Measurements from ENCODE around the gene KL. TPM values are rescaled to one million over a fixed set of nuclear protein-coding genes. Genes with fewer than 3 reads are reported as not detected.

The KL gene
- total RNA-seq, 1 experiment from 2014 or later = 1.5 TPM

GRCh38 chr13:33007237-33007636 is 9.0 kb upstream of the KL start:
- Histone ChIP-seq H3K27ac (ENCODE audit: low read depth, low read length, poor library complexity, severe bottlenecking) (no peak overlapping the region), H3K4me1 (ENCODE audit: insufficient read depth, low read length, poor library complexity, severe bottlenecking) (peaks cover 28% of the 10 kb centered on the region), H3K9me3 (ENCODE audit: low read depth, low read length, poor library complexity, severe bottlenecking) (peaks cover 13% of the 10 kb centered on the region), H3K36me3 (ENCODE audit: insufficient read depth, low read length, poor library complexity, severe bottlenecking) (no peaks in the 10 kb centered on the region), H3K27me3 (replicated peaks; ENCODE audit: insufficient read depth, low read depth, low read length, poor library complexity) (no peaks in the 10 kb centered on the region), H3K4me3 (ENCODE audit: low read depth, low read length, poor library complexity, severe bottlenecking) (no peak overlapping the region)
- intact Hi-C loops (cut with micrococcal nuclease; ENCODE audit: unreplicated experiment) = no loop called here
- ChIA-PET CTCF (no interaction called here), POLR2A (ENCODE audit: low non-redundant PET) (no interaction called here)
- no peak for DNase-seq (ENCODE audit: low spot score)
- no peak for TF ChIP-seq CTCF (conservative IDR thresholded peaks at IDR 0.05; ENCODE audit: low read depth, low read length)
- TF ChIP-seq EZH2 (IDR thresholded peaks at IDR 0.05; ENCODE audit: borderline replicate concordance, low read depth, low read length, poor library complexity, severe bottlenecking) = no peak
- no TSS peak for BruUV-seq (replicated peaks)

GRCh38 chr13:33007950-33008349 is 8.3 kb upstream of the KL start:
- no peaks in the 10 kb centered on the region for H3K36me3 ChIP-seq (ENCODE audit: insufficient read depth, low read length, poor library complexity, severe bottlenecking)
- no peak for DNase-seq (ENCODE audit: low spot score)
- intact Hi-C loops (cut with micrococcal nuclease; ENCODE audit: unreplicated experiment) = no loop called here
- BruUV-seq (replicated peaks) = no TSS peak
- no peak for TF ChIP-seq EZH2 (IDR thresholded peaks at IDR 0.05; ENCODE audit: borderline replicate concordance, low read depth, low read length, poor library complexity, severe bottlenecking)
- no peak for TF ChIP-seq CTCF (conservative IDR thresholded peaks at IDR 0.05; ENCODE audit: low read depth, low read length)
- H3K27ac ChIP-seq (ENCODE audit: low read depth, low read length, poor library complexity, severe bottlenecking) = no peak overlapping the region
- CTCF ChIA-PET = no interaction called here
- H3K4me3 ChIP-seq (ENCODE audit: low read depth, low read length, poor library complexity, severe bottlenecking) = no peak overlapping the region
- H3K4me1 ChIP-seq (ENCODE audit: insufficient read depth, low read length, poor library complexity, severe bottlenecking) = peaks cover 28% of the 10 kb centered on the region
- POLR2A ChIA-PET (ENCODE audit: low non-redundant PET) = no interaction called here
- peaks cover 13% of the 10 kb centered on the region for H3K9me3 ChIP-seq (ENCODE audit: low read depth, low read length, poor library complexity, severe bottlenecking)
- H3K27me3 ChIP-seq (replicated peaks; ENCODE audit: insufficient read depth, low read depth, low read length, poor library complexity) = no peaks in the 10 kb centered on the region

DNA sequence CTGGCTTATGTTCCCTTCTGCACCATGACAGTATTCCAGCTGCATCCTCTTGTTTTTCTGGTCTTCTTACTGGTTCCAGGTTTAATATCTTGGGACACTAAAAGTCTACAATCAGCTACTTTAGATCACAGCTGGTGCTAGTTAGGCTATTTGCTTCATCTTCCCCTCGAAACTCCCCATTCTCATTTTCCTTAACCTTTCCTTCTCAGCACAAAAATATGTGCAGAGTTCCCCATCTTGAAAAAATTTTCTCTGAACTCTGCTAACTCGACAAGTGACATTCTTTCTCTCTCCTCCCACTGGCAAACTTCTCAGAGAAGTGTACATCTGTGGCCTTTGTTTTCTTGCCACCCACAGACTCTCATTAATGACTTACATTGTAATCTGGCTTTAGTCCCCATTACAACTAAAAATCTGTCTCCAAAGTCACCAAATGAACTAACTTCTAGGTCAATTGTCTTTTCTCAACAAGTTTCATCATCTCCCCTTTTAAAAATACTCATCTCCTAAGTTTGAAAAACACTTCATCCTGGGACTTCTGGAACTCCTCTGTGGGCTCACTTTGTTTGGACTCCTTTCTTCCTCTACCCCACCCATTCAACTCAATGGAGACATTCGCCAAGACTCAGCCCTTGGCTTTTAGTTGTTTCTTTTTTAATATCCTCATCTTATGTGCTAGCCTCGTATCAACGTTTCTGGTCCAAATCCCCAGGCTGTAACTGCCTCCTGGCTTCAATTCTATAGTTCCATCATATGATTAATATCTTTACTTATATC is 7.1 kb upstream of the KL start:
- DNase-seq (ENCODE audit: low spot score) = no peak
- H3K4me1 ChIP-seq (ENCODE audit: insufficient read depth, low read length, poor library complexity, severe bottlenecking) = peaks cover 20% of the 10 kb centered on the region
- no TSS peak for BruUV-seq (replicated peaks)
- CTCF ChIA-PET = no interaction called here
- intact Hi-C loops (cut with micrococcal nuclease; ENCODE audit: unreplicated experiment) = no loop called here
- no peak for TF ChIP-seq CTCF (conservative IDR thresholded peaks at IDR 0.05; ENCODE audit: low read depth, low read length)
- TF ChIP-seq EZH2 (IDR thresholded peaks at IDR 0.05; ENCODE audit: borderline replicate concordance, low read depth, low read length, poor library complexity, severe bottlenecking) = no peak
- POLR2A ChIA-PET (ENCODE audit: low non-redundant PET) = no interaction called here
- H3K27me3 ChIP-seq (replicated peaks; ENCODE audit: insufficient read depth, low read depth, low read length, poor library complexity) = no peaks in the 10 kb centered on the region
- H3K27ac ChIP-seq (ENCODE audit: low read depth, low read length, poor library complexity, severe bottlenecking) = no peak overlapping the region
- H3K36me3 ChIP-seq (ENCODE audit: insufficient read depth, low read length, poor library complexity, severe bottlenecking) = no peaks in the 10 kb centered on the region
- peaks cover 13% of the 10 kb centered on the region for H3K9me3 ChIP-seq (ENCODE audit: low read depth, low read length, poor library complexity, severe bottlenecking)
- no peak overlapping the region for H3K4me3 ChIP-seq (ENCODE audit: low read depth, low read length, poor library complexity, severe bottlenecking)

Measured in A673 (cell line).